NCI-H226 (cell line): ENCODE results near the gene CDK5.
"Not testable (repeated sequence)": the region's sequence is repeated elsewhere in the genome, so short reads cannot be mapped to it uniquely, and the experiment has no call there.

Experiments used
- DNase-seq: peaks from one replicate; pipeline ENCODE4 v3.0.0-alpha.2; 2015

The CDK5 gene

DNA sequence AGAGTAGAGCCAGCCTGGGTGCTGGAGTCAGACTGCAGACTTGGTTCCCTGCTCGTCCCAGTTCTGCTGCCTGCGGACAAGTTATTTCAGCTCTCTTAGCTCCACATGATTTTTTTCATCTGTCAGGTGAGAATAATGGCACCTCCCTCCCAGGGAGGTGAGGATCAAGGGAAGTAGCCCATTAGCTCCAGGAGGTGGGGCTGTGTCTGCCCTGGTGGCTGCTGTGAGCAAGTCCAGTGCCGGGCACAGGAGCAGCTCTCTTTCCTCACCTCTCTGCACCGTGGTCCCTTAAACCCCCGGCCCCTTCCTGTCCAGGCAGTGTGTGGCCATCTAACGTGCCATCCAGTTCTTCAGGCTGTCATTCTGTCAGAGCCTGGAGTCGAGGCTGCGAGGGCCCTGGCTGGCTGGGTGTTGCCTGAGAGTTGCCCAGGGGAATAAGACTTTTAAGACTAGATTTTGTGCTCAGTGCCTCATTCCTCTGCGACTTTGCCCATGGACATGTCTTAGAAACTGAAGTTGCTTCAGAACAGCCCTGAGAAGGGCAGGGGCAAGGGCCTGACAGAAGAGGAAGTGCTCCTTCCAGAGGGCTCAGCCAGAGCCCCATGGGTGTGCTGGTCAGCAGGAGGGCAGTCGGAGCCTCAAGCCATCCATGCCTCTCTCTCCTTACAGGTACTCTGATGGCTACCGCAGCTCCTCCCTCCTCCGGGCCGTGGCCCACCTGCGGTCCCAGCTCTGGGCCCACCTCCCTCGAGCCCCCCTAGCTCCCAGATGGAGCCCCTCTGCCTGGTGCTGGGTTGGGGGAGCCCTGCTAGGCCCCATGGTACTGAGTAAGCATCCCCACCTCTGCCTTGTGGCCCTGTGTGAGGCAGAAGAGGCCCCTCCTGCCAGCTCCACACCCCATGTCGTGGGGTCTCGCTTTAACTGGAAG, 24.5 kb downstream of the CDK5 start:
- no peak for DNase-seq

DNA sequence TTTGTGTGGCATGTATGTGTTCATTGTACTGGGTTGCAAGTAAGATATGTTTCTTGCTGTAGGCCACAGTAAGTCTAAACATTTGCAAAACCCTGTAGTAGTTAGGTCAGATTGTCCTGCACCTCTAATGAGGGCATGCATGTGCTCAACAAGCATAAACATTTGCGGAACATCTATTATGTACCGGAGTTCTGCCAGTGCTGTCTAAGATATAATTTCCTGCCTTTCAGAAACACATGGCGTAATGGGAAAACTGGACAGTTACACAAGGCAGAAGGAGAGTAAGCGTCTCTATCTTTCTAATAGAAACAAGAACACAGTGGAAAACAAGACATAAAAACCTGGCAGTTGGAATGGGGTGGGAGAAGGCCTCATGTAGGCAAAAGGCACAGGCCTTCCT, 26.7 kb downstream of the CDK5 start:
- DNase-seq = no peak

DNA sequence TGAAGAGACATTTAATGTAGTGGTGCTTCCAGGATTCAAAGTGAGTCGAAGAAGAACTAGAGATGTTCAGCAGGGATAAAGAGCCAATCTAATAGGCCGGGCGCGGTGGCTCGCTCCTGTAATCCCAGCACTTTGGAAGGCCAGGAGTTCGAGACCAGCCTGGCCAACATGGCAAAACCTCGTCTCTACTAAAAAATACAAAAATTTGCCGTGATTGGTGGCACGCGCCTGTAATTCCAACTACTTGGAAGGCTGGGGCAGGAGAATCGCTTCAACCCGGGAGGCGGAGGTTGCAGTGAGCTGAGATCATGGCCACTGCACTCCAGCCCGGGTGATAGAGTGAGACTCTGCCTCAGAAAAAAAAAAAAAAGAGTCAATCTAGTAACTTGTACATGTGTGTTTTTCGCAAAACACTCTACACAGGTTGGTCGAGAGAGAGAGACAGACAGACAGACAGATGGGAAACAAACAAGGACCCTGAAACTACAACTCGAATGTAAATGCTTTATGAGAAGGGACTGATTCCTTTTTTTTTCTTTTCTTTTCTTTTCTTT, 28.7 kb downstream of the CDK5 start:
- no peak for DNase-seq

DNA sequence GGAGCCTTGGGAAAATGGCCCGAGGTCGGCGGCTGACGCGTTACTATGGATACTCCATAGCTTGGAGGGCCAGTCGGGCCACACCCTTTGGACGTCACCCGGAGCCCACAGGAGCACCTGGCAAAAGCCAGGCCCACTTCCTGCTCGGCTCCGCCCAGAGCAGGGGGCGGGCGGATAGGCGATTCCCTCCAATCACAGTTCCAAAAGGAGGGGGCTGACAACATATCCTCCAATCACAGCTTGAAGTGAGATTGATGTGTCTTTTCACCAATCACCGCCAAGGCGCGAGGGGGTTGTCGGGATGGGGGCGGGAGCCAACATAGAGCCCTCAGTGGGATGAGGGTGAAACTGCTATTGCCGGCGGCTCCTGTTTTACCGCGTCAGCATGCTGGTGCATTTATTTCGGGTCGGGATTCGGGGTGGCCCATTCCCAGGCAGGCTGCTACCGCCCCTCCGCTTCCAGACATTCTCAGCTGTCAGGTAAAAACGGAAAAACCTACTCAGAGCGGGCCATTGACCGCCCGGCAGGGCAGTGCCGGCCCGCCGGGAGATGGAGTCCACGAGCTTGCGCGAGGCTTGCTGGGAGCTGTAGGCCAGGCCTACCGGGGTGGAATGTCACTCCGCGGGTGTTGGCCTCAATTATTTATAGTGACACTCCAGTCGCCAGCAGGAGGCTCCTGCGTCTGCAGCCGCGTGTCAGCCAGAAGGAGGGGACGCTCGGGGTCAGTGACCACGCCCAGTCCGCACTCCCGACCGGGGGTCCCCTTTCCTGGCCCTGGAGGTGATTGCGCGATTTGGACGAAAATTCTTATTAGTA, 29.4 kb downstream of the CDK5 start, which contains the start of gene ABCB8:
Gene ABCB8, plus strand, starts transcription at position 320 of the 817 bp plus-strand sequence. Its CDS starts 66 bp downstream, at position 386.
- peak; percentile 98 for DNase-seq

DNA sequence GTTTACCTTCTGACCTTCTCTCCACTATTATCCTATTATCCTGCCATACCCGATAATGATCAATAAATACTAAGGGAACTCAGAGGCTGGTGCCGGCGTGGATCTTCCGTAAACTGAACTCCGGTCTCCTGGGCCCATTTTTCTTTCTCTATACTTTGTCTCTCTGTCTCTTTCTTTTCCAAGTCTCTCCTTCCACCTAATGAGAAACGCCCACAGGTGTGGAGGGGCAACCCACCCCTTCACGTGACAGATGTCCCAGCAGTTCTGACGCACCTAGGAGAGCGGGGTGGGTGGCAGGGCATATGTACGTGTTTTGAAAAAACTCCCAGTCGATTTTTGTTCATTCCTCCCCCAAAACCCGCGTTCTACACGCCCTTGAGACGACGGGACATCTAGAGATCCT, 30.0 kb downstream of the CDK5 start:
- not testable (repeated sequence) for DNase-seq

DNA sequence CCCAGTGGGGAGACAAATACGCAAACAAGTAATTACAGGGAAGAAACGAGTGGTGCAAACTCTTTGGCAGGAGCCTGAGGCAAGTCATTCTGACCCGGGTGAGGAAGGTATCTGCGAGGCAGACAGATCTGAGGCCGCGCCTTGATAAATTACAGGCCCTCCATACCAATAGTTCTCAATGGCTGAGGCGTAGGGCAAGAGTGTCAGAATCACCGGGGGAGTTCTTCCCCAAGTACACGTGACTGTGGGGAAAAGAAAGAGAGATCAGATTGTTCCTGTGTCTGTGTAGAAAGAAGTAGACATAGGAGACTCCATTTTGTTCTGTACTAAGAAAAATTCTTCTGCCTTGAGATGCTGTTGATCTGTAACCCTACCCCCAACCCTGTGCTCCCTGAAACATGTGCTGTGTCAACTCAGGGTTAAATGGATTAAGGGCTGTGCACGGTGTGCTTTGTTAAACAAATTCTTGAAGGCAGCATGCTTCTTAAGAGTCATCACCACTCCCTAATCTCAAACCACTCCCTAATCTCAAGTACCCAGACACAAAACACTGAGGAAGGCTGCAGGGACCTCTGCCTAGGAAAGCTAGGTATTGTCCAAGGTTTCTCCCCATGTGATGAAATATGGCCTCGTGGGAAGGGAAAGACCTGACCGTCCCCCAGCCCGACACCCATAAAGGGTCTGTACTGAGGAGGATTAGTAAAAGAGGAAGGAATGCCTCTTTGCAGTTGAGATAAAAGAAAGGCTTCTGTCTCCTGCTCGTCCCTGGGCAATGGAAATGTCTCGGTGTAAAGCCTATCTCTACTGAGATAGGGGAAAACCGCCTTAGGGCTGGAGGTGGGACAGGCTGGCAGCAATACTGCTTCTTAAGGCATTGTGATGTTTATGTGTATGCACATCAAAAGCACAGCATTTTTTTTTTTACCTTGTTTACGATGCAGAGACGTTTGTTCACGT, 30.6 kb downstream of the CDK5 start:
- peak; percentile 59 for DNase-seq

DNA sequence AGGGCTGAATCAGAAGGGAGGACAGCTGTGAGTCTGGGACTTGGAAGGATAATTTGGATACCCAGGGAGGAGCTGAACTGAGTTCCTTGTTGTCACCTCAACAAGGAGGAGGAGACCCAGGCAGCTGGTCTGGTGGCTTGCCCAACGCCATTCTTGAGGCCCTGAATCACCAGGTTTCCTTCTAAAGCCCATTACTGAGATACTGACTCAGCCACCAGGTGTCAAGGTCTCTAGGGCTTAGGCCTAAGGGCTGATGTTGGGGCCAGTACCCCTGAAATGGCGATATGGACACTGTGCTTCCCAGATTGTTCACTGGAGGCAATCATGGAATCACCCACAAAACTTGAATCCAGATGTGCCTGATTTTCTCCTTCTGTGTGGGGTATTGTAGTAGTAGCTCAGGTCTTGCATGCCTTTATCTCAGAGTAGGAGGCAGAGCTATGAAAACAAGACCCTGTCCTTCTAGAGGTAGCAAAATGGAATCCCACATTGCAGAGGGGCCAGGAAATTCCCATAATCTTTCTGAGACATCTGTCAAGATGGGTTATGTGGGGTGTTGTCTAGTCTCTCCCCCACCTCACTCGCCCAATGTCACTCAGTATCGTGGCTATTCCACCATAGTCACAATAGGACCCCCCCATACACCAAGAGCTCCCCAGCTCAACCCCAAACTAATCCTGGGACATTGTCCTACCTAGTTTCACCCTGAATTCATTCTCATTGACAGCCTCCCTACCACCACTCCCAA, 31.6 kb downstream of the CDK5 start:
- peak; percentile 22 for DNase-seq

DNA sequence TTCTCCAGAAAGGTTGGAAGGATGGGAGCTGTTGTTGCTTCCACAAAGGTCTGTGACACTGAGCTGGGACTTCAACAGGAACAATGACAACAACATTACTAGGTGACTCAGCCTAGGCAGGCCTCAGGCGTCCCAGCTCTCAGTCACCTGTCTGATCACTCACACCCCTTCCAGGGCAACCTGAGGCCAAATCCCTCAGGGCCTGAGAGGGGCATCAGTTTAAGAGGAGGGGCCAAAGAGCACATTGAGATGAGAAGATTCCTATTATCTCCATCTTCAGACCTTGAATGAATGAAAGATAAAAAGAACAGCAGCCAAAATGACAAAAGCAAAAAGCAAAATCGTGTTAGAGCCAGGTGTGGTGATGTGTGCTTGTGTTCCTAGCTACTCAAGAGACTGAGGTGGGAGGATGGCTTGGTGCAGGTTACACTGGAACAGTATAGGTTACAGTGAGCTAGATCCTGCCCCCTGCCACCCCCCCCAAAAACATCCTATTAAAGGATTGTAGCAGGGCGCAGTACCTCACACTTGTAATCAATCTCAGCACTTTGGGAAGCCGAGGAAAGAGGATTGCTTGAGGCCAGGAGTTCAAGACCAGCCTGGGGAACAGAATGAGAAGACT, 33.2 kb downstream of the CDK5 start, which contains the start of gene ATG9B:
Gene ATG9B, minus strand, starts transcription at position 60 of the 622 bp plus-strand sequence. CDS start 71 bp downstream, outside the sequence.
- no peak for DNase-seq

DNA sequence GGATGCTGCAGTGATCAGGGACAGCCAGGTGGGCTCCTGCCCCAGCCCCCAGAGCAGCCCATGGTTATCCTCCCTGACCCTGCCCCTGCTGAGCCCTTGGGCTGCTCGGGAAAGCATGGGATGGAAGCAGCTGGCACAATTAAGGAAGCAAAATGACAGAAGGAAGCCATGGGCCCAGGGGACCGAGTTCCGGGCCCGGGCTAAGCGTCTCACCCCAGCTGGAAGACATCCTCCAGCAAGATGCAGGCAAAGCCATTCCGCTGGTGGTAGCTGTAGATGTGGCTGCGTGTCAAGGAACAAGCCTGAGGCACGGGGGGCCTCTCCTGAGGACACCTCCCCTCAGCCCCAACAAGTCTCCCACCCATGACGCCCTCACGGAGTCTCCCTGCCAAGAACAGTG, 34.5 kb downstream of the CDK5 start:
- DNase-seq = no peak

DNA sequence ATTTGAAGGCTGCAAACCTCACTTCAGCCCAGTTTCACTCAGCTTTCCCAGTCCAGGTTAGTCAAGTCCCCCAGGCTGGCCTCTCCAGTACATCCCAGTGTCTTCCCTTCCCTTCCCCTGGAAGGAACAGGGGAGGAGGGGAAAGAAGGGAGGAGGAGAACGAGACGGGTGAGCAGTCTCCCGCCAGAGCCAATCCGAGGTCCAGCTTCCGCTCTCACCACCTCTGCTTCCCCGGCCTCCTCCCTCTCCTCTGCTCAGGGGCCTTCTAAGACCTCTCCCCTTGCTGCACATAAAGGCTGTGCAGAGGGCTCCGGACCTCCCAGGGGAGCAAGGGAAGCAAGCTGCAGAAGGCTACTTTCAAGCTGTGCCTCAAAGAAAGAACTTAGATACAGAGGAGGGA, 37.5 kb downstream of the CDK5 start:
- DNase-seq = no peak

DNA sequence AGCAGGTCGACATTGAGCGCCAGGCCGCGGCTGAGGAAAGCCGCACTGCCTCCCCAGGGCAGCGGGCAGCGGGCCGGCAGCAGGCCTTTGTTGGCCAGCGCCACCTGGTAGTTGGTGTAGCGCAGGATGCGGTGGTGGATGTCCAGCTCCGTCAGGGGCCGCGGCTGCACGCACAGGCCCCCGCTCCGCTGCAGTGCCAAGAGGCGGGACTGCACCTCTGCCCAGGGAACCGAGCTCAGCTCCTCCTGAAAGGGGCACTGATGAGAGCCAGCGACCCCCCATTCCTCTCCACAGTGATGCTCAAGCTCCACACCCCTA, 38.6 kb downstream of the CDK5 start:
- DNase-seq = no peak

DNA sequence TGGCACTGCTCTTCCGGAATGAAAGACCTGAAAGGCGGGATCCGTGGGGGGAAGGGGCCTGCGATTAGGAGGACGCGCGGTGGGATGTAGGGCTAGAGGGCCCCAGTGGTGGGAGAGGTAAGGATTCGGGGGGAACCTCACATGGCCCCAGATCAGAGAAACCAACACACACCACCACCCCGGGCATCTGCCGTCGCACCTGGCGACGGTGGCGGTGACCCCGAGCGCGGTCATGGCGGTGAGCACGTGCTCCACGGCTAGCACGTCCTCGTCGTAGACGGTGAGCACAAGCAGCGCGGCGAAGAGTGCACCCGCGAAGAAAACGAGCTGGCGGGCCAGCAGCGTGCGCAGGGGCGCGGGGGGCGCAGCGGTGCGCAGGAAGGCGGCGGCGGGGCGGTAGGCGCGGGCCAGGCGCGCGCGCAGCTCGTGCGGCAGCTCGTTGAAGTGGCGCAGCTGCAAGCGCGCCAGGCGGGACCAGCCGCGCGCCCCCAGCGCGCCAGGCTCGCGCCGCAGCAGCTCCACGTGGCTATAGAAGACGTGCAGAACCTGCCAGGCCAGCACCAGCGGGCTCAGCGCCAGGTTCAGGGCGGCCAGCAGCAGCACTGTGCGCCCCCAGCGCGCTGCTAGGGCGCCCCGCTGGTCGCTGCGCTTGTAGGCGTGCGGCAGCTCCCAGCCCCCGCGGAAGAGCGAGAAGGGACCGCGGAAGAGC, 39.1 kb downstream of the CDK5 start:
- DNase-seq = no peak

DNA sequence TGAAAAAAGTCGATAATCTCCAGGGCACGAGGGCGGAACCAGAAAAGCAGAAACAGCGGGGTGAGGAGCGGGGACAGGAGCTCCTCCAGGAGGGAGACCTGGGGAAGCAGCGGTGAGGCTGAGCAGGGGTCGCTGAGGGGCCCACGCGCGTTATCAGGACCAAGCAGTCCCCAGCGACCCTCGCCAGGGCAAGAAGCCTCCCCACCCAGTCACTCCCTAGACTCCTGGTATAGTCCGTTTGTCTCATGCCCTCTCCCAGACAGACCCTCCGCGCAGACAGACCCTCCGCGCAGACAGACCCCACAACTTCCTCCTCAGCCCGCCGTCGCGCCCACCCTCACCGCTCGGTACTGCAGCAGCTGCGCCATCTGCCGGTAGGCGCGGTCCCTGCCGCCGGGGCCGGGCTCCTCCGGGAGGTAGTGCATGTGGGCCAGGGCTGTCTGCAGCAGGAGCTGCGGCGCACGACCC, 39.7 kb downstream of the CDK5 start:
- DNase-seq = peak; percentile 29

DNA sequence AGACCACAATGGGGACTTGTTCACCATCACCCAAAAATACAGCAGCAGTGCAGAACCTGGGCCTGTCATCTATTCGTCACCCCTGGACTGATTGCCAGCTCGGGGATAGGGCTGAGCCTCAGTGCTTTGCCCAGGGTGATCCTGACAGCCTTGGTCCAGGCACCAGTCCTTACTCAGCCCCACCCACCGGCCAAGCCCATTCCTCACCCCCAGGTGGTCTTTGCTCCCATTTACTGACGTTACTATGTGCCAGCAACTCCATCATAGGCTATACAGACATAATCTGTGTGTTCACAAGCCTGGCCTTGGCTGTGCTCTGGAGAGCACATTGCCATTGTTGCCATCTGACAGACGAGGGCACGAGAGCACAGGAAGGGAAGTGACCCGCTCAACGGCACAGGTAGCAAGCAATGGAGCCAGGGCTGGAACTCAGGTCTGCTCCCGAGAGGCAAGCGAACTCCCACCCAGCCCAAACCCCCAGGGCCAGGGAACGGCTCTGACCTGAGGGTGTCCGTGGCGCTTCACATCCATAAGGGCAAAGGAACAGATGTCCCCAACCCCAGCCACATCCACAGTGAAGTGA, 40.2 kb downstream of the CDK5 start:
- DNase-seq = no peak

DNA sequence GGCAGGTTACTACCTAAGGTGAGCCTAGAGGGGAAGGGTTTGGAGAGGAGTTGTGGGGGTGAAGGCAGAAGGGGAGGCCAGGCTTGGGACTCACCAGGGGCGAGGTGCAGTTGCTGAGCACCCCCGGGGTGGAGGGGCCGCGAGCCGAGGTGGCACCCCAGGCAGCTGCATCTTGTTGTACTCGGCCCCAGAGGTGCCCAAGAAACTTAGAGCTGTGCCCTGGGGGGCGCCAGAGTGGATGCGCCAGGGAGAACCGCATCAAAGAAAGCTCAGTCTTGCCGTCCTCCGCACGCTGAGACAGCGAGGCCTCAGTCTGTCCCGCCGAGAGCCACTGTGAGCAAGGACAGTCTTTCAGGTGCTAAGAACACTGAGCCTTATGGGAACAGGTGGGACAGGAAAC, 40.8 kb downstream of the CDK5 start:
- DNase-seq = no peak

DNA sequence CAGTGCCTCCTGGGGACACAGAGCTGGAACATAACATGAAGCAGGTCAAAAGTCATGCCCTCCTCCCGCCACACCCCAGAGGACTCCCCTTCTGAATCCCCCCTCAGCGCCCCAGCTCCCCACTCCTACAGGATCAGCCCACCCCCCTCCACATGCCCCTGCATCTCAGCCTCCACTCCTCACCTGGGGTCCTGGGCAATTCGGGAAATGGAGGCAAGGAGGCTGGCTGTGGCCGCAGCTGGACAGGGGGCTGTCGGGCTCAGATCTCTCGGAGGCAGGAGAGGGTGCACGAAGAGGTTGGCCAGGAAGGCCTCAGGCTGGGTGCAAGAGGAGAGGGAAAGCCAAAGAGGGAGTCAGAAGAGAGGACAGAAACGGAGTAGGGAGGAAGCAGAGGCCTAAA, 41.2 kb downstream of the CDK5 start:
- no peak for DNase-seq

DNA sequence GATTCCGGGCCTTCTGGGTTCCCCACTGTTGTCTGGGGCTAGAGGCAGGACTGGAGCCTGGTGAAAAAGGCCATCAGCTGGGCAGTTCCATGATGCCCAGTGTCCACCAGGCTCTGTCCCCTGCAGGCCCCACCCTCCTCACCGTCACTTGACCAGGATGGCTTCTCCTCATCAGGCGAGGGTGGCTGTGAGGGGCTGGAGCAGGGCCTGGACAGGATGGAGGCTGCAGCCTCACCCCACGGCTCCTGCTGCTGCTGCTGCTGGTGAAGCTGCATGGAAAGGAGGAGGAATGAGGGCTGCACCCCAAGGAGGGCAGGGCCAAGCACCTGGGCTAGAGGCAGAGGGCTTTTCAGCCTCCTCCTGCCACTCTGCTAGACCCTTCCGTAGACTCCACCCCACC, 41.7 kb downstream of the CDK5 start:
- DNase-seq = no peak

DNA sequence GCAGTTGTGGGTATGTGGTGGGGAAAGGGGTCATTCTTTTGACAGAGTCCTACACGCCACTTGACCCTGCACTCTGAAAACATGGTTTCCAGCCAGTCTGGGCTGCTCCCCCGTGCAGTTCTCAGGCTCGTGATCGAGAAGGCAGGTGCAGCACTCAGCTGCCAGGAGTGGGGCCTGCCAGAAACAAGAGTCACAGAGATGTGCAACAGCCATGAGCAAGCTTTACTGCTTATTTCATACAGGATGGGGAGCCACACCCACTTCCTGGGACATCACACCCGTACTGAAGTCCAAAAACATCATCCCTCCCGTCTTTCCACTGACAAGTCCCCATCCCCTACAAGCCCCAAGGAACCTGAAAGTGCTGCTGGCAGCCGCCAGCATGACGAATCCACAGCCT, 42.7 kb downstream of the CDK5 start:
- no peak for DNase-seq

DNA sequence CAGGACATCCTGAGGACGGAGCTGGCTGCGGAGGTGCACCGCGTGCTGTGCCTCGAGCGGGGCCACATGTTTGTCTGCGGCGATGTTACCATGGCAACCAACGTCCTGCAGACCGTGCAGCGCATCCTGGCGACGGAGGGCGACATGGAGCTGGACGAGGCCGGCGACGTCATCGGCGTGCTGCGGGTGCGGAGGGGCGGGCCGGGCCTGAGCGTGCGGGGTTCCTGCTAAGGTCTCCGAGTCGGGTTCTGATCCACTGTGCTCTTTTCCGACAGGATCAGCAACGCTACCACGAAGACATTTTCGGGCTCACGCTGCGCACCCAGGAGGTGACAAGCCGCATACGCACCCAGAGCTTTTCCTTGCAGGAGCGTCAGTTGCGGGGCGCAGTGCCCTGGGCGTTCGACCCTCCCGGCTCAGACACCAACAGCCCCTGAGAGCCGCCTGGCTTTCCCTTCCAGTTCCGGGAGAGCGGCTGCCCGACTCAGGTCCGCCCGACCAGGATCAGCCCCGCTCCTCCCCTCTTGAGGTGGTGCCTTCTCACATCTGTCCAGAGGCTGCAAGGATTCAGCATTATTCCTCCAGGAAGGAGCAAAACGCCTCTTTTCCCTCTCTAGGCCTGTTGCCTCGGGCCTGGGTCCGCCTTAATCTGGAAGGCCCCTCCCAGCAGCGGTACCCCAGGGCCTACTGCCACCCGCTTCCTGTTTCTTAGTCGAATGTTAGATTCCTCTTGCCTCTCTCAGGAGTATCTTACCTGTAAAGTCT, 43.8 kb downstream of the CDK5 start:
- DNase-seq = no peak
